ENCODE measurements around the gene KIAA0513.

- TF ChIP-seq POLR2A (IDR thresholded peaks at IDR 0.05; ENCODE audit: low read depth, low read length) (no peak), SPI1 (IDR thresholded peaks at IDR 0.05; ENCODE audit: low read depth, low read length) (no peak), POLR2AphosphoS5 (IDR thresholded peaks at IDR 0.05; ENCODE audit: low read depth, low read length) (no peak), TAF1 (IDR thresholded peaks at IDR 0.05; ENCODE audit: low read depth, low read length) (no peak), PAX5 (IDR thresholded peaks at IDR 0.05; ENCODE audit: insufficient read depth, low read length, severe bottlenecking) (no peak), POU2F2 (IDR thresholded peaks at IDR 0.05; ENCODE audit: low read depth, low read length) (no peak)
These were observed 27.4 kb downstream of the KIAA0513 start for GRCh38 chr16:85054948-85055492.
